Mucosa of descending colon (tissue), 3 donors: ENCODE measurements around the gene EZH1. TPM values are rescaled to one million over a fixed set of nuclear protein-coding genes. Genes with fewer than 3 reads are reported as not detected.

Experiments used
- ATAC-seq: fragments of 200-7000 bp; cut with Tn5 transposase; one replicate; pipeline ENCODE4 v1.9.1; 2020; ENCODE audit warnings: mild to moderate bottlenecking, moderate library complexity
- DNase-seq, 3 donors: peaks; one replicate each; pipeline ENCODE4 v3.0.0-alpha.2; 2020
- H3K36me3 ChIP-seq: fragments of 200-600 bp; one replicate; pipeline ENCODE4 v1.8.0; 2021; ENCODE audit warnings: low read depth, mild to moderate bottlenecking
- H3K4me1 ChIP-seq: fragments of 200-600 bp; one replicate; pipeline ENCODE4 v1.8.0; 2021; ENCODE audit warnings: low read depth, mild to moderate bottlenecking
- H3K4me3 ChIP-seq: fragments of 200-600 bp; one replicate; pipeline ENCODE4 v1.8.0; 2021; ENCODE audit warnings: mild to moderate bottlenecking
- H3K9me3 ChIP-seq: fragments of 200-600 bp; one replicate; pipeline ENCODE4 v1.8.0; 2021; ENCODE audit warnings: mild to moderate bottlenecking
- CTCF ChIP-seq: fragments of 200-600 bp; IDR thresholded peaks from one replicate; pipeline ENCODE4 v1.8.0; 2022; ENCODE audit warnings: antibody characterized with exemption, mild to moderate bottlenecking
- intact Hi-C, 2 donors: fragments of 100-400 bp; cut with DNase I in 1 of 2; cut with micrococcal nuclease in 1 of 2; formaldehyde crosslinking; loops; one replicate each; pipeline versions ENCODE4 v1.11.0 to v1.11.1; 2022; cut with DNase I, micrococcal nuclease
- total RNA-seq, 3 donors: library from RNA; stranded (reverse); fragmentation: NEBNext Ultra II Directional in 2 of 3; extraction: Animal tissue kit (Norgen Biotek cat#: 25700) in 2 of 3; gene quantifications; one replicate each; pipeline versions ENCODE4 v1.2.1 to v1.2.4, GENCODE V29; 2021 to 2023
- donor health status: DM: no; HTN: no; CAD: no; lungs with moderate emphysema.
- donor health status: DM: no; HTN: no; CAD: no.
- donor health status: DM: no; HTN: yes; CAD: no.

Gene EZH1
- total RNA-seq, 3 donors from 2014 or later = 23.8 to 53.7 (median 31.7) TPM

GRCh38 chr17:42709561-42709960 is 35.3 kb downstream of the EZH1 start:
- H3K4me3 ChIP-seq = no peak overlapping the region
- no peaks in the 10 kb centered on the region for H3K9me3 ChIP-seq
- peaks cover 3% of the 10 kb centered on the region for H3K36me3 ChIP-seq
- intact Hi-C loops = no loop called here
- ATAC-seq = no peak
- H3K4me1 ChIP-seq = no peaks in the 10 kb centered on the region
- no peak for TF ChIP-seq CTCF
- no peak for DNase-seq

GRCh38 chr17:42708588-42708987 is 36.3 kb downstream of the EZH1 start:
- no peak for TF ChIP-seq CTCF
- H3K9me3 ChIP-seq = no peaks in the 10 kb centered on the region
- intact Hi-C loops = no loop called here
- no peaks in the 10 kb centered on the region for H3K4me1 ChIP-seq
- ATAC-seq (no peak), DNase-seq (no peak)
- no peak overlapping the region for H3K4me3 ChIP-seq
- H3K36me3 ChIP-seq = peaks cover 3% of the 10 kb centered on the region

GRCh38 chr17:42706732-42707131 is 38.1 kb downstream of the EZH1 start:
- intact Hi-C loops = no loop called here
- no peak for TF ChIP-seq CTCF

GRCh38 chr17:42704837-42705494 is 39.9 kb downstream of the EZH1 start:
- ATAC-seq = no peak
- no peak for DNase-seq
- intact Hi-C loops = no loop called here
- Histone ChIP-seq H3K36me3 (peaks cover 3% of the 10 kb centered on the region), H3K4me1 (no peaks in the 10 kb centered on the region), H3K4me3 (no peak overlapping the region), H3K9me3 (no peaks in the 10 kb centered on the region)
- TF ChIP-seq CTCF = no peak

More at GRCh38 chr17:42706732-42707131, 38.1 kb downstream of the EZH1 start:
- Histone ChIP-seq H3K4me1 (no peaks in the 10 kb centered on the region), H3K9me3 (no peaks in the 10 kb centered on the region), H3K36me3 (peaks cover 3% of the 10 kb centered on the region), H3K4me3 (no peak overlapping the region)
- DNase-seq = no peak
- ATAC-seq = no peak

- Histone ChIP-seq H3K9me3 (no peaks in the 10 kb centered on the region), H3K4me1 (no peaks in the 10 kb centered on the region), H3K4me3 (no peak overlapping the region), H3K36me3 (peaks cover 3% of the 10 kb centered on the region)
- intact Hi-C loops = no loop called here
- DNase-seq (no peak), ATAC-seq (no peak)
- TF ChIP-seq CTCF = no peak
Observed at GRCh38 chr17:42704490-42704836, 40.4 kb downstream of the EZH1 start.

GRCh38 chr17:42702446-42702845 is 42.4 kb downstream of the EZH1 start:
- H3K36me3 ChIP-seq = peaks cover 3% of the 10 kb centered on the region
- no peak for TF ChIP-seq CTCF
- H3K4me1 ChIP-seq = no peaks in the 10 kb centered on the region
- DNase-seq (no peak), ATAC-seq (no peak)
- no peak overlapping the region for H3K4me3 ChIP-seq
- intact Hi-C loops = no loop called here
- H3K9me3 ChIP-seq = no peaks in the 10 kb centered on the region
